ENCODE results near the gene MORC1.

GRCh38 chr3:109125902-109126301, 8.0 kb upstream of the MORC1 start:
- TF ChIP-seq REST (IDR thresholded peaks at IDR 0.05; ENCODE audit: insufficient read depth in 1 of 2, low read depth in 2 of 2, low read length in 2 of 2) (no peak), POLR2AphosphoS5 (IDR thresholded peaks at IDR 0.05; ENCODE audit: low read depth, low read length) (no peak), TAF1 (IDR thresholded peaks at IDR 0.05; ENCODE audit: borderline replicate concordance, insufficient read depth, low read length) (no peak), SIN3A (IDR thresholded peaks at IDR 0.05; ENCODE audit: borderline replicate concordance, insufficient read depth, low read length) (no peak)

All from PFSK-1 (cell line).